Measurements from ENCODE around the gene OLA1. TPM values are rescaled to one million over a fixed set of nuclear protein-coding genes. Genes with fewer than 3 reads are reported as not detected.

The OLA1 gene
- total RNA-seq, 4 donors from 2014 or later, result 75.4 to 111 (median 92.8) TPM

- no peak for DNase-seq
- TF ChIP-seq POLR2A (IDR thresholded peaks at IDR 0.05), result no peak
- TF ChIP-seq, protein P1, sequence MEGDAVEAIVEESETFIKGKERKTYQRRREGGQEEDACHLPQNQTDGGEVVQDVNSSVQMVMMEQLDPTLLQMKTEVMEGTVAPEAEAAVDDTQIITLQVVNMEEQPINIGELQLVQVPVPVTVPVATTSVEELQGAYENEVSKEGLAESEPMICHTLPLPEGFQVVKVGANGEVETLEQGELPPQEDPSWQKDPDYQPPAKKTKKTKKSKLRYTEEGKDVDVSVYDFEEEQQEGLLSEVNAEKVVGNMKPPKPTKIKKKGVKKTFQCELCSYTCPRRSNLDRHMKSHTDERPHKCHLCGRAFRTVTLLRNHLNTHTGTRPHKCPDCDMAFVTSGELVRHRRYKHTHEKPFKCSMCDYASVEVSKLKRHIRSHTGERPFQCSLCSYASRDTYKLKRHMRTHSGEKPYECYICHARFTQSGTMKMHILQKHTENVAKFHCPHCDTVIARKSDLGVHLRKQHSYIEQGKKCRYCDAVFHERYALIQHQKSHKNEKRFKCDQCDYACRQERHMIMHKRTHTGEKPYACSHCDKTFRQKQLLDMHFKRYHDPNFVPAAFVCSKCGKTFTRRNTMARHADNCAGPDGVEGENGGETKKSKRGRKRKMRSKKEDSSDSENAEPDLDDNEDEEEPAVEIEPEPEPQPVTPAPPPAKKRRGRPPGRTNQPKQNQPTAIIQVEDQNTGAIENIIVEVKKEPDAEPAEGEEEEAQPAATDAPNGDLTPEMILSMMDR (IDR thresholded peaks at IDR 0.05 in 4 of 5, conservative IDR thresholded peaks at IDR 0.05 in 1 of 5), result no peak
- Histone ChIP-seq H3K4me1 (no peaks in the 10 kb centered on the region), H3K36me3 (no peaks in the 10 kb centered on the region), H3K27ac (no peak overlapping the region), H3K27me3 (no peaks in the 10 kb centered on the region), H3K9me3 (no peaks in the 10 kb centered on the region), H3K4me3 (no peak overlapping the region)
- in situ Hi-C loops (cut with MboI; ENCODE audit: low sequenced_read_pairs in 4 of 4), result no loop called here
- intact Hi-C loops (cut with DNase I; ENCODE audit: low total_unique reads), result no loop called here
- ATAC-seq, result no peak
Observed at GRCh38 chr2:174083843-174084458, 164.4 kb downstream of the OLA1 start.

DNA sequence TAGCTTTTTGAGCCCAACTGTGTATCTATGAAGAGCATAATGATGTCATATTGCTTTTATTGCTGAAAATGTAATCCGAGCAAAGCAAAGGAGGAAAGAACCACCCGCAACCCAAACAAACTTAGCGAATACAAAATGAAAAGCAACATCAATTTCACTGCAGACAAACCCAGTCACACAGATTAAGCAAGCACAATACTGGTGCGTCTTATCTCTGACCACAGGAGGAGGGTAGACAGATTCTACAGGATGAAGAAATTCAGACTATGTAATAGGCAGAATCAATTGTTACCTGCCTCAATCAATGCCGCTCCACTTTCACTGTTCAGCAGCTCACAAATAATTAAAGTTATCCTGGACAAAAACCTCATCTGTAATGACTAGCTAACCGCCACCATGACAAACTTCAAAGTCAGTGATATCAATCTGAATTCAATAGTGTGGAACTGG, 167.6 kb downstream of the OLA1 start:
- no peak for DNase-seq
- H3K36me3 ChIP-seq, result no peaks in the 10 kb centered on the region
- no peaks in the 10 kb centered on the region for H3K4me1 ChIP-seq
- intact Hi-C loops (cut with DNase I; ENCODE audit: low total_unique reads), result no loop called here
- H3K27ac ChIP-seq, result no peak overlapping the region
- H3K4me3 ChIP-seq, result no peak overlapping the region
- in situ Hi-C loops (cut with MboI; ENCODE audit: low sequenced_read_pairs in 4 of 4), result no loop called here
- H3K27me3 ChIP-seq, result no peaks in the 10 kb centered on the region
- TF ChIP-seq, protein P1 (IDR thresholded peaks at IDR 0.05 in 4 of 5, conservative IDR thresholded peaks at IDR 0.05 in 1 of 5), result no peak
- TF ChIP-seq POLR2A (IDR thresholded peaks at IDR 0.05), result no peak
- ATAC-seq, result no peak
- no peaks in the 10 kb centered on the region for H3K9me3 ChIP-seq

DNA sequence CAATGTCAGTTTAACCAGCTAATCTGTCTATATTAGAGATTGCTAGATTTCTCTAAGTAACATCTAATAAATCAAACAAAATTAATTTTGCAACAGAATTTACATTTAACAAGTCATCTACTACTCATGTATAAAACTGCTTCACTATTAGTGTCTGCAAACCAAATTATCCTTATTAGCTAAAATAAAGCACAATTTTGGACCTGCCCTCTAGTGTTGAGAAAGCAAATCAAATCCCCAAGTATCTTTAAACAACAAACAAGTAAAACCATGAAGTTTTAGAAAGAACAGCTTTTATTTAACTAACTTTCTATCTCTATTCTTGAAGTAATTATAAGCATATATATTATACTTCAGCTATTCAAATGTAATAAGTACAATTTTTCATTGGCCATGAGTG, 170.1 kb downstream of the OLA1 start:
- Histone ChIP-seq H3K4me3 (no peak overlapping the region), H3K9me3 (no peaks in the 10 kb centered on the region), H3K36me3 (no peaks in the 10 kb centered on the region), H3K27me3 (no peaks in the 10 kb centered on the region), H3K27ac (no peak overlapping the region), H3K4me1 (no peaks in the 10 kb centered on the region)
- in situ Hi-C loops (cut with MboI; ENCODE audit: low sequenced_read_pairs in 4 of 4), result no loop called here
- ATAC-seq (no peak), DNase-seq (no peak)
- TF ChIP-seq, protein P1 (IDR thresholded peaks at IDR 0.05 in 4 of 5, conservative IDR thresholded peaks at IDR 0.05 in 1 of 5), result peak in 3 of 5 experiments; percentile 26 to 41 (median 35)
- no peak for TF ChIP-seq POLR2A (IDR thresholded peaks at IDR 0.05)
- intact Hi-C loops (cut with DNase I; ENCODE audit: low total_unique reads), result no loop called here

- no peak for TF ChIP-seq POLR2A (IDR thresholded peaks at IDR 0.05)
- TF ChIP-seq, protein P1 (IDR thresholded peaks at IDR 0.05 in 4 of 5, conservative IDR thresholded peaks at IDR 0.05 in 1 of 5), result no peak
- intact Hi-C loops (cut with DNase I; ENCODE audit: low total_unique reads) (no loop called here), in situ Hi-C loops (cut with MboI; ENCODE audit: low sequenced_read_pairs in 4 of 4) (no loop called here)
- Histone ChIP-seq H3K27me3 (no peaks in the 10 kb centered on the region), H3K36me3 (no peaks in the 10 kb centered on the region), H3K4me3 (no peak overlapping the region), H3K4me1 (no peaks in the 10 kb centered on the region), H3K9me3 (no peaks in the 10 kb centered on the region), H3K27ac (no peak overlapping the region)
- ATAC-seq (no peak), DNase-seq (no peak)
Observed at GRCh38 chr2:174076975-174077374, 171.4 kb downstream of the OLA1 start.

- ATAC-seq (no peak), DNase-seq (no peak)
- Histone ChIP-seq H3K36me3 (no peaks in the 10 kb centered on the region), H3K27ac (no peak overlapping the region), H3K27me3 (no peaks in the 10 kb centered on the region), H3K4me1 (no peaks in the 10 kb centered on the region), H3K4me3 (no peak overlapping the region), H3K9me3 (no peaks in the 10 kb centered on the region)
- intact Hi-C loops (cut with DNase I; ENCODE audit: low total_unique reads) (no loop called here), in situ Hi-C loops (cut with MboI; ENCODE audit: low sequenced_read_pairs in 4 of 4) (no loop called here)
- TF ChIP-seq POLR2A (IDR thresholded peaks at IDR 0.05), result no peak
- TF ChIP-seq, protein P1 (IDR thresholded peaks at IDR 0.05 in 4 of 5, conservative IDR thresholded peaks at IDR 0.05 in 1 of 5), result no peak
Observed at GRCh38 chr2:174076040-174076439, 172.3 kb downstream of the OLA1 start.
